ENCODE results near the gene DTX1.

Gene DTX1

DNA sequence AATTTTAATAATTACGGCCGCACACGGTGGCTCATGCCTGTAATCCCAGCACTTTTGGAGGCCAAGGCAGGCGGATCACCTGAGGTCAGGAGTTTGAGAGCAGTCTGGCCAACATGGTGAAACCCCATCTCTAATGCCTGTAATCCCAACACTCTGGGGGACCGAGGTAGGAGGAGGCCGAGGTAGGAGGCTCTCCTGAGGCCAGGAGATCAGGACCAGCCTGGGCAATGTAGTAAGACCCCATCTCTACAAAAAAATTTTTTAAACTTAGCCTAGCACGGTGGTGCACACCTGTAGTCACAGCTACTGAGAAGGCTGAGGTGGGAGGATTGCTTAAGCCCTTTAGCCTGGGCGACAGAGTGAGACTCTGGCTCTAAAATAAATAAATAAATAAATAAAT, 87.4 kb downstream of the DTX1 start:
- TF ChIP-seq CTCF (IDR thresholded peaks at IDR 0.05): no peak
- no peak overlapping the region for H3K4me3 ChIP-seq
- no peak overlapping the region for H3K27ac ChIP-seq
- no peak for DNase-seq (ENCODE audit: low spot score)

DNA sequence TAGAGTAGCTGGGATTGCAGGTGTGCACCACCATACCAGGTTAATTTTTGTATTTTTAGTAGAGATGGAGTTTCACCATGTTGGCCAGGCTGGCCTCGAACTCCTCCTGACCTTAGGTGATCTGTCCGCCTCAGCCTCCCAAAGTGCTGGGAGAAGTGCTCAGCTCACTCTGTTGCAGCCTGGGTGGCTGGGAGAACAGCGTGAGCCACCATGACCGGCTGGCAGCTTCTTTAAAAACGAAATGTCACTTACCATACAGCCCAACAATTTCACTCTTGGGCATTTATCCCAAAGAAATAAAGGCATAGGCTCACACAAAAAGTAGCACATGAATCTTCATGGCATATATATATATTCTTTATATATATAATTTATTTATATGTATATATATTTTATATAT, 88.3 kb downstream of the DTX1 start:
- TF ChIP-seq CTCF (IDR thresholded peaks at IDR 0.05): no peak
- Histone ChIP-seq H3K4me3 (no peak overlapping the region), H3K27ac (no peak overlapping the region)
- no peak for DNase-seq (ENCODE audit: low spot score)

- no peak for DNase-seq (ENCODE audit: low spot score)
- no peak overlapping the region for H3K4me3 ChIP-seq
- no peak for TF ChIP-seq CTCF (IDR thresholded peaks at IDR 0.05)
- H3K27ac ChIP-seq: no peak overlapping the region
These were observed 89.4 kb downstream of the DTX1 start for GRCh38 chr12:113145720-113146551.

DNA sequence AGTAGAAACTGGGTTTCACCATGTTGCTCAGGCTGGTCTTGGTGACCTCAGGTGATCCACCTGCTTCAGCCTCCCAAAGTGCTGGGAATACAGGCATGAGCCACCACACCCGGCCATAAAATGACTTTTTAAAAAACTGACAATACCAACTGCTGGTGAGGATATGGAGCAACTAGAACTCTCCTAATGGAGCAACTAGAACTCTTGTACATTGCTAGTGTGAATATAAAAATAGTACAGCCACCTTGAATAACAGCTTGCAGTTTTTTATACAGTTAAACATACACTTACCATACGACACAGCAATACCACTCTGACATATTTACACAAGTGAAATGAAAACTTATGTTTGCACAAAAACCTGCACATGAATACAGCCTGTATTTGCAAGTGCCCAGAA, 90.5 kb downstream of the DTX1 start:
- Histone ChIP-seq H3K4me3 (no peak overlapping the region), H3K27ac (no peak overlapping the region)
- DNase-seq (ENCODE audit: low spot score): no peak
- TF ChIP-seq CTCF (IDR thresholded peaks at IDR 0.05): no peak

All from coronary artery (tissue), 2 donors.